ENCODE results near the gene KCNN4.

DNA sequence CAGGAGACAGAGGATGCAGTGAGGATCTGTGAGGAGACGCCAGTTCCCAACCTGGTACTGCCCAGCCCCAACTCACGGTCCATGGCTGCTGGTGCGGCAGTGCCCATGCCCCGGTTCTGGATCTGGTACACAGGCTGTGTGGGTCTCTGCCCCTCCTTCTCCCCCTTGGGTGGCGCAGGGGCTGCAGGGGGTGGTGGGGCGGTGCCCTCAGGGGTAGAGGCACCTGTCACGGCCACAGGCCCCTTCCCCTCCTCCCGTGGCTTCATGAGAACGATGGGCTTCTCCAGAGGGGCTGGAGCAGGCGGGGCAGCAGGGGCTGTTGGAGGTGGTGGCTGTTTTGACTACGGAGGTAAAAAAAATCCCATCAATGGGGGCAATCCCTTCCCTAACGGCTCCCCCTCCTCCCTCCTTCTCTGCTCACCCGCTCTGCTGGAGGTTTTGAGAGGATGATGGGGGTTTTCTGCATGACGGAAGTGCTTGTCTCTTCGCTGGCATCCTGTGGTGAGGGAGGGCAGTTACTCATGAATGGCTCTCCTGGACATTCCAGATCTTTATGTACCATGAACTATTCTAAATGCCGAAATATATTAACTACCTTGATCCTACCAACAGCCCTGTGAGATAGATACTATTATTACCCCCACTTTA is 33.1 kb downstream of the KCNN4 start:
- TF ChIP-seq, protein P1, sequence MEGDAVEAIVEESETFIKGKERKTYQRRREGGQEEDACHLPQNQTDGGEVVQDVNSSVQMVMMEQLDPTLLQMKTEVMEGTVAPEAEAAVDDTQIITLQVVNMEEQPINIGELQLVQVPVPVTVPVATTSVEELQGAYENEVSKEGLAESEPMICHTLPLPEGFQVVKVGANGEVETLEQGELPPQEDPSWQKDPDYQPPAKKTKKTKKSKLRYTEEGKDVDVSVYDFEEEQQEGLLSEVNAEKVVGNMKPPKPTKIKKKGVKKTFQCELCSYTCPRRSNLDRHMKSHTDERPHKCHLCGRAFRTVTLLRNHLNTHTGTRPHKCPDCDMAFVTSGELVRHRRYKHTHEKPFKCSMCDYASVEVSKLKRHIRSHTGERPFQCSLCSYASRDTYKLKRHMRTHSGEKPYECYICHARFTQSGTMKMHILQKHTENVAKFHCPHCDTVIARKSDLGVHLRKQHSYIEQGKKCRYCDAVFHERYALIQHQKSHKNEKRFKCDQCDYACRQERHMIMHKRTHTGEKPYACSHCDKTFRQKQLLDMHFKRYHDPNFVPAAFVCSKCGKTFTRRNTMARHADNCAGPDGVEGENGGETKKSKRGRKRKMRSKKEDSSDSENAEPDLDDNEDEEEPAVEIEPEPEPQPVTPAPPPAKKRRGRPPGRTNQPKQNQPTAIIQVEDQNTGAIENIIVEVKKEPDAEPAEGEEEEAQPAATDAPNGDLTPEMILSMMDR (conservative IDR thresholded peaks at IDR 0.05 in 1 of 2, IDR thresholded peaks at IDR 0.05 in 1 of 2; ENCODE audit: extremely low read depth in 1 of 2, insufficient read depth in 1 of 2, low read depth in 1 of 2, low read length in 2 of 2), result no peak
- TF ChIP-seq EZH2 (IDR thresholded peaks at IDR 0.05; ENCODE audit: borderline replicate concordance, low read length), result no peak

All from mammary epithelial cell (primary cell).